ENCODE measurements around the gene UNC13B.

The UNC13B gene

DNA sequence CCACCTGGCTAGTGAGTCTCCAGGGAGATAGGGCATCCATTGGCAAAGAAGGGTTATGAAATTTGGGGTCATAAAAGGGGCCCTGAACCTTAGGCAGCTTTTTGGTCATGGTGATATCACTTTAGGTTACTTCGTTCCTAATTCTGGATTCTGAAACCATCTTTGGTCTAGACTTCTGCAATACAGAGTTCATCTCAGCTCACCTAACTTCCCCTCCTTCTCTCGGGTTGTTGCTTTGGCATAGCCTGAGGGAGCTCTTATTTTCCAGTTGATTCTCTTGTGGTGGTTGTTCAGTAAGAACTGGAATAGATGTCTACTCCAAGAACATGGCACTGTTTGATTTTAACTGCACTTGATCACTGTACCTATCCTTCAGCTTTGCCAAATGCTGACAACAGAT lies 179.2 kb downstream of the UNC13B start:
- no peaks in the 10 kb centered on the region for H3K27me3 ChIP-seq (ENCODE audit: insufficient read depth, low read length)
- no peak for TF ChIP-seq EZH2 (IDR thresholded peaks at IDR 0.05; ENCODE audit: borderline replicate concordance, low read length)
- TF ChIP-seq, protein P1, sequence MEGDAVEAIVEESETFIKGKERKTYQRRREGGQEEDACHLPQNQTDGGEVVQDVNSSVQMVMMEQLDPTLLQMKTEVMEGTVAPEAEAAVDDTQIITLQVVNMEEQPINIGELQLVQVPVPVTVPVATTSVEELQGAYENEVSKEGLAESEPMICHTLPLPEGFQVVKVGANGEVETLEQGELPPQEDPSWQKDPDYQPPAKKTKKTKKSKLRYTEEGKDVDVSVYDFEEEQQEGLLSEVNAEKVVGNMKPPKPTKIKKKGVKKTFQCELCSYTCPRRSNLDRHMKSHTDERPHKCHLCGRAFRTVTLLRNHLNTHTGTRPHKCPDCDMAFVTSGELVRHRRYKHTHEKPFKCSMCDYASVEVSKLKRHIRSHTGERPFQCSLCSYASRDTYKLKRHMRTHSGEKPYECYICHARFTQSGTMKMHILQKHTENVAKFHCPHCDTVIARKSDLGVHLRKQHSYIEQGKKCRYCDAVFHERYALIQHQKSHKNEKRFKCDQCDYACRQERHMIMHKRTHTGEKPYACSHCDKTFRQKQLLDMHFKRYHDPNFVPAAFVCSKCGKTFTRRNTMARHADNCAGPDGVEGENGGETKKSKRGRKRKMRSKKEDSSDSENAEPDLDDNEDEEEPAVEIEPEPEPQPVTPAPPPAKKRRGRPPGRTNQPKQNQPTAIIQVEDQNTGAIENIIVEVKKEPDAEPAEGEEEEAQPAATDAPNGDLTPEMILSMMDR (IDR thresholded peaks at IDR 0.05; ENCODE audit: low read length) = no peak
- no peaks in the 10 kb centered on the region for H4K20me1 ChIP-seq (ENCODE audit: insufficient read depth, low read length)
- no peaks in the 10 kb centered on the region for H3K9me3 ChIP-seq (ENCODE audit: low read length)
- no peak overlapping the region for H2AFZ ChIP-seq (ENCODE audit: low read length)
- no peak overlapping the region for H3K27ac ChIP-seq (ENCODE audit: low read depth, low read length, poor library complexity, severe bottlenecking)
- H3K4me1 ChIP-seq (ENCODE audit: insufficient read depth, low read length, severe bottlenecking) = no peaks in the 10 kb centered on the region
- no peak overlapping the region for H3K4me2 ChIP-seq (ENCODE audit: low read length)
- no peak overlapping the region for H3K9ac ChIP-seq (ENCODE audit: low read length)
- no peaks in the 10 kb centered on the region for H3K9me2 ChIP-seq (ENCODE audit: low read depth, low read length)
- H3K4me3 ChIP-seq (ENCODE audit: low read depth, low read length, poor library complexity, severe bottlenecking) = no peak overlapping the region
- H3F3A ChIP-seq (ENCODE audit: insufficient read depth, low read length) = no peaks in the 10 kb centered on the region
- no peaks in the 10 kb centered on the region for H3K79me2 ChIP-seq (ENCODE audit: insufficient read depth, low read length)
- H3K36me3 ChIP-seq (ENCODE audit: insufficient read depth, low read length) = no peaks in the 10 kb centered on the region

- Histone ChIP-seq H3K27ac (ENCODE audit: low read depth, low read length, poor library complexity, severe bottlenecking) (no peak overlapping the region), H3K27me3 (ENCODE audit: insufficient read depth, low read length) (no peaks in the 10 kb centered on the region), H4K20me1 (ENCODE audit: insufficient read depth, low read length) (no peaks in the 10 kb centered on the region), H2AFZ (ENCODE audit: low read length) (no peak overlapping the region), H3K79me2 (ENCODE audit: insufficient read depth, low read length) (no peaks in the 10 kb centered on the region), H3K9me2 (ENCODE audit: low read depth, low read length) (no peaks in the 10 kb centered on the region), H3K4me1 (ENCODE audit: insufficient read depth, low read length, severe bottlenecking) (no peaks in the 10 kb centered on the region), H3K4me2 (ENCODE audit: low read length) (no peak overlapping the region), H3K9me3 (ENCODE audit: low read length) (no peaks in the 10 kb centered on the region), H3K4me3 (ENCODE audit: low read depth, low read length, poor library complexity, severe bottlenecking) (no peak overlapping the region), H3K9ac (ENCODE audit: low read length) (no peak overlapping the region), H3F3A (ENCODE audit: insufficient read depth, low read length) (no peaks in the 10 kb centered on the region), H3K36me3 (ENCODE audit: insufficient read depth, low read length) (no peaks in the 10 kb centered on the region)
- TF ChIP-seq, protein P1 (IDR thresholded peaks at IDR 0.05; ENCODE audit: low read length) = no peak
- no peak for TF ChIP-seq EZH2 (IDR thresholded peaks at IDR 0.05; ENCODE audit: borderline replicate concordance, low read length)
These were observed 179.8 kb downstream of the UNC13B start for GRCh38 chr9:35341585-35341984.

DNA sequence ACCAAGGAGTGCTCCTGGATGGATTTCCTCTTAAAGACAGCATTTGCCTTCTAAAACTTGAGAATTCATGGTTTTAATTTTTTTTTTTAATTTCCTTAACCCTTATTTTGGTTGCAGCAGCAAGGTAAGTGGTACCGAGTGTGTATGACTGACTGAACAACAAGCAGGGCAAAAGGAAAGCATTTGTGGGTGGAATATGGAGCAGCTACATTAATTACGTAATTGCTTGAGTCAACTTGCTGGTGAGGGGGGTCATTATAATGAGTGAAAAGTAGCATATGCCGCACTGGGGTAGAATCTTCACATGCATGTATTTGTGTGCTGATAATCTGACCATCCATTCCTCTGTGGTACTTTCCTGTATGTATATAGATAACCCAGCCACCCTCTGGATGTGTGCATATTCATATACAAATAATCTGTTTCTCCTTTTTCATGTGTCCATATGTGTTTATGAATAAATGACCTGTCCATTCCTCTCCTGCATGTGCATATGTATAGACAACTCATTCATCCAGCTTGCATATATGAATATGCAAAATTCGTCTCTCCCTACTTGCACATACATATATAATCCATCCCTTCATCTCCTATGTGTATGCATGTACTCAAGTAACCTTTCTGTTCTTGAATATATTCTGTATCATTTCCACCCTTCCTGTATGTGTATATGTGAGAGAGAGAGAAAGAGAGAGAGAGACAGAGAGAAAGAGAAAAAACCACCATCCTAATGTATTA lies 180.6 kb downstream of the UNC13B start:
- no peaks in the 10 kb centered on the region for H4K20me1 ChIP-seq (ENCODE audit: insufficient read depth, low read length)
- no peaks in the 10 kb centered on the region for H3K4me1 ChIP-seq (ENCODE audit: insufficient read depth, low read length, severe bottlenecking)
- H3K4me3 ChIP-seq (ENCODE audit: low read depth, low read length, poor library complexity, severe bottlenecking) = no peak overlapping the region
- no peak overlapping the region for H3K4me2 ChIP-seq (ENCODE audit: low read length)
- no peak overlapping the region for H3K27ac ChIP-seq (ENCODE audit: low read depth, low read length, poor library complexity, severe bottlenecking)
- no peaks in the 10 kb centered on the region for H3K36me3 ChIP-seq (ENCODE audit: insufficient read depth, low read length)
- no peaks in the 10 kb centered on the region for H3K9me2 ChIP-seq (ENCODE audit: low read depth, low read length)
- no peaks in the 10 kb centered on the region for H3F3A ChIP-seq (ENCODE audit: insufficient read depth, low read length)
- no peak overlapping the region for H2AFZ ChIP-seq (ENCODE audit: low read length)
- no peaks in the 10 kb centered on the region for H3K9me3 ChIP-seq (ENCODE audit: low read length)
- no peak overlapping the region for H3K9ac ChIP-seq (ENCODE audit: low read length)
- no peak for TF ChIP-seq EZH2 (IDR thresholded peaks at IDR 0.05; ENCODE audit: borderline replicate concordance, low read length)
- TF ChIP-seq, protein P1 (IDR thresholded peaks at IDR 0.05; ENCODE audit: low read length) = no peak
- H3K27me3 ChIP-seq (ENCODE audit: insufficient read depth, low read length) = no peaks in the 10 kb centered on the region
- H3K79me2 ChIP-seq (ENCODE audit: insufficient read depth, low read length) = no peaks in the 10 kb centered on the region

Measured in OCI-LY1 (cell line).